BJ (cell line): ENCODE data around the gene NOTCH1. TPM values are rescaled to one million over a fixed set of nuclear protein-coding genes. Genes with fewer than 3 reads are reported as not detected.

Experiments
- CTCF ChIA-PET: fragments of 350-600 bp; formaldehyde crosslinking; extraction: SDS; loops from one replicate; lab custom pipeline; 2021; ENCODE audit warnings: antibody characterized with exemption, inconsistent platforms; lab: Yijun Ruan, JAX
- POLR2A ChIA-PET: fragments of 300-600 bp; sonication (Branson Sonifier 250); formaldehyde crosslinking; extraction: SDS; loops from one replicate; lab custom pipeline; 2021; ENCODE audit warnings: antibody characterized with exemption; lab: Charles Lee
- DNase-seq: peaks from one replicate; pipeline ENCODE4 v3.0.0-alpha.2; 2011; ENCODE audit warnings: low read depth
- H3K27me3 ChIP-seq: 2 replicates; pipeline ENCODE4 v1.6.0; 2011; ENCODE audit warnings: low read length; ENCODE audit not compliant: control insufficient read depth, insufficient read depth
- H3K36me3 ChIP-seq: 2 replicates; pipeline ENCODE4 v1.5.1; 2011; ENCODE audit warnings: low read length; ENCODE audit not compliant: control insufficient read depth, insufficient read depth
- H3K4me3 ChIP-seq: 2 replicates; pipeline ENCODE4 v1.5.1; 2011; ENCODE audit warnings: low read depth, mild to moderate bottlenecking, control low read depth, low read length
- polyA plus RNA-seq: library from polyadenylated mRNA; depleted of rRNA; stranded (reverse); fragments of >200 nt; gene quantifications from 2 replicates; pipeline ENCODE4 v1.2.3, GENCODE V29; 2011
- TF ChIP-seq, protein P1 (sequence below): IDR thresholded peaks from 2 replicates; pipeline ENCODE4 v1.5.1; 2011; ENCODE audit warnings: low read depth, mild to moderate bottlenecking, control low read depth, inconsistent platforms, low read length, moderate library complexity; ENCODE audit not compliant: insufficient read depth

The NOTCH1 gene
- polyA plus RNA-seq, 1 experiment = 1.3 TPM

DNA sequence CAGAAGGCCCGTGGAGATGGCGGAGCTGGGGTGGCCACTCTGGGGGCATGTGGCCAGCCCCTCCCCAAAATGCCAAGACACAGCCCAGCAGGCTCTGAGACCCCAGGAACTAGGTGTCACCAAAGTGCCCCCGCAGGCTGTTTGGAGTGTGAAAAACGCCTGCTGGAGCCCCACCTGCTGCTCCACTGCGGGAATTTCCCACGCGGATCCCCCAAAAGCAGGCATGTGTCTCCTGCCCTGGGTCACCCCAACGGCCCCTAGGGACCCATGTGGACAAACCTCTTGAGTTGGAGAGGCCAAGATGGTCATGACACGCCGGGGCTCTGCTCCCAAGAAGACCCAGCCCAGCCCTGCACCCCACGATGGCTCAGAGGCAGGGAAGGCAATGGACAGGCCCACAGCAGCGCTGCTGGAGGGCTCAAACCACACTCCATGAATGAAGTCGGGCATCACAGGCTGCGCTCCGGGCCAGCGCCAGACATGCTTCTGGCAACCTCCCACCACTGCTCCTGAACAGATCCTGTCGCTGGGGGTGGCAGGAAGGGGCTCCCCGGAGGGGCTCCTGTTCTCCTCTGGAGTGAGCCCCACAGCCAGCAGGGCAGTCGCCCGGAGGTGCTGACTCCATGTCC is 15.3 kb downstream of the NOTCH1 start:
- CTCF ChIA-PET = interaction anchor here (1.2 to 1.6 kb wide), 3 partner anchors 46 to 98 kb away, joined by 3 to 9 read pairs (median 7); no protein-coding TSS in a partner anchor
- TF ChIP-seq, protein P1, sequence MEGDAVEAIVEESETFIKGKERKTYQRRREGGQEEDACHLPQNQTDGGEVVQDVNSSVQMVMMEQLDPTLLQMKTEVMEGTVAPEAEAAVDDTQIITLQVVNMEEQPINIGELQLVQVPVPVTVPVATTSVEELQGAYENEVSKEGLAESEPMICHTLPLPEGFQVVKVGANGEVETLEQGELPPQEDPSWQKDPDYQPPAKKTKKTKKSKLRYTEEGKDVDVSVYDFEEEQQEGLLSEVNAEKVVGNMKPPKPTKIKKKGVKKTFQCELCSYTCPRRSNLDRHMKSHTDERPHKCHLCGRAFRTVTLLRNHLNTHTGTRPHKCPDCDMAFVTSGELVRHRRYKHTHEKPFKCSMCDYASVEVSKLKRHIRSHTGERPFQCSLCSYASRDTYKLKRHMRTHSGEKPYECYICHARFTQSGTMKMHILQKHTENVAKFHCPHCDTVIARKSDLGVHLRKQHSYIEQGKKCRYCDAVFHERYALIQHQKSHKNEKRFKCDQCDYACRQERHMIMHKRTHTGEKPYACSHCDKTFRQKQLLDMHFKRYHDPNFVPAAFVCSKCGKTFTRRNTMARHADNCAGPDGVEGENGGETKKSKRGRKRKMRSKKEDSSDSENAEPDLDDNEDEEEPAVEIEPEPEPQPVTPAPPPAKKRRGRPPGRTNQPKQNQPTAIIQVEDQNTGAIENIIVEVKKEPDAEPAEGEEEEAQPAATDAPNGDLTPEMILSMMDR = no peak
- DNase-seq = no peak
- POLR2A ChIA-PET = no interaction called here
- Histone ChIP-seq H3K4me3 (no peak overlapping the region), H3K36me3 (peaks cover 6% of the 10 kb centered on the region), H3K27me3 (no peaks in the 10 kb centered on the region)

DNA sequence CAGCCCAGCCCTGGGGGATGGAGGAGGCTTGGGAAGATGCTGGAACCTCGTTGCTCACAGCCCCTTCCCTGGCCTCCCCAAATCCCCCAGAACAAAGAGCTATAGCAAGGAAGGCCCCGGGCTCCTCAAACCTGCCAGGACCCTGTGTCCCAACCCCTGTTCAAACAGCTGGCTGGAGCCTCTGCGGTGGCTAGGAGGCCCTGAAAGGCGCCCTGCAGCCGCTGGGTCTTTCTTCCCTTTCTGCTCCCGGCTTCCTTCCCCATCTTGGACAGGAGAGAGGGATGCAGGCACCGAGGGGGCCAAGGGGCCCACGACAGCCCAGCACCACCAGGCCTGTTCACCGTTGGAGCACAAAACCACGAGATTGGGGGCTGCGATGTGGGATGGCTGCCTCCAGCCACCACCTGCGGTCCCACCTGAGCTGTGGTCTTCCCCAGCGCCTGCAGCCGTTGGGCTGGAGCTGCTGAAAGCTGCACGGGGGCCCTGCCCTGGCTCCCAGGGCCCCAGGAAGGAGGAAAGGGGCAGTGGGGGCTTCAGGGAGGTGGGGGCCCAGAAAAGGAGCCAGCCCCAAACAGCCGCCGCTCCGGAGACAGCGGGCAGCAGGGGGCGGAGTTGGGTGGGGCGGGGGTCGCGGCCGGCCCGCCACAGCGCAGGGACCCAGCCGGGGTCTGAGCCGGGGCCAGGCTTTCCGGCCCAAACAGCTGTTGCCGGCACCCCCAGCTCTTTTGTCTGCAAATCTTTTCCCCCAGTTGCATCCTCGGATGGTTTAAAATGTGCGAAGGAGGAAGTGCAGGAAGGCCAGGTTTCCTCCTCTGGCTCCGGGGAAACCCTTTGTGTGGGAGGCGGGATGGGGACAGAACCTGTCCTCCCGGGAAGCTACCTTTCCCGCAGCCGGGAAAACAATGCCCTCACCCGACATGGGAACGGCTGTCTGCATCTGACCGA is 16.1 kb downstream of the NOTCH1 start:
- POLR2A ChIA-PET = no interaction called here
- TF ChIP-seq, protein P1 = no peak
- Histone ChIP-seq H3K27me3 (no peaks in the 10 kb centered on the region), H3K4me3 (no peak overlapping the region), H3K36me3 (peaks cover 6% of the 10 kb centered on the region)
- no peak for DNase-seq
- CTCF ChIA-PET = interaction anchor here (1.1 to 1.6 kb wide), 4 partner anchors 14 to 99 kb away, joined by 3 to 9 read pairs (median 5); no protein-coding TSS in a partner anchor

DNA sequence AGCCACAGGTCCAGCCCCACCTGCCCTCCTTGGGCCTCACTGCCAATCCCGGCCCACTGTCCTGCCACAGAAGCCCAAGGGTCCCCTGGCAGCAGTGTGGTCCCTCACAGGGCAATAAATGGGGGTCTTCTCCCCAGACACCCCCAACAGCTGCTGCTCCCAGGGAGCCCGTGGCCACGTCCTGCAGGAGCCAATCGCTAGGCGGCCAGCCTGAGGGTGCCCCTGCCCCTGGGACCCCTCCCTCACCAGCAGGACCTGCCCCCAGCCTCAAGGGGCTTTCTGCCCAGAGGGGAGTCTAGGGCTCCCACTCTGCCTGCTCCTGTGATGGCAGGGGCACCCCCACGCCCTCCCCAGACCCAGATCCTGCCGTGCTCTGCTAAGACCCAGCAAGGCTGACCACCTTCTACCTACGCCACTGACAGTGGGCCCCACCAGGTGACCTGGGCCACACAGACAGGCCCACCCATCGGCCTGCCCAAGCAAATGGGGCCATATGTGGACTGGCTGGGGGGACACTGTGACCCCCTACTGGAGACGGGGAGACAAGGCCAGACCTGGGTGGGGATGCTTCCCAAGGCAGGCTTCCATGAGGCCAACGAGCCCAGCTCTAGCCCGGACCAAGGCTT is 17.0 kb downstream of the NOTCH1 start:
- Histone ChIP-seq H3K36me3 (peaks cover 3% of the 10 kb centered on the region; the same call in 1 of the 2 replicates), H3K4me3 (no peak overlapping the region), H3K27me3 (no peaks in the 10 kb centered on the region)
- POLR2A ChIA-PET = no interaction called here
- TF ChIP-seq, protein P1 = no peak
- DNase-seq = no peak
- CTCF ChIA-PET = interaction anchor here (1.1 to 1.6 kb wide), 3 partner anchors 15 to 100 kb away, joined by 3 to 9 read pairs (median 7); no protein-coding TSS in a partner anchor

DNA sequence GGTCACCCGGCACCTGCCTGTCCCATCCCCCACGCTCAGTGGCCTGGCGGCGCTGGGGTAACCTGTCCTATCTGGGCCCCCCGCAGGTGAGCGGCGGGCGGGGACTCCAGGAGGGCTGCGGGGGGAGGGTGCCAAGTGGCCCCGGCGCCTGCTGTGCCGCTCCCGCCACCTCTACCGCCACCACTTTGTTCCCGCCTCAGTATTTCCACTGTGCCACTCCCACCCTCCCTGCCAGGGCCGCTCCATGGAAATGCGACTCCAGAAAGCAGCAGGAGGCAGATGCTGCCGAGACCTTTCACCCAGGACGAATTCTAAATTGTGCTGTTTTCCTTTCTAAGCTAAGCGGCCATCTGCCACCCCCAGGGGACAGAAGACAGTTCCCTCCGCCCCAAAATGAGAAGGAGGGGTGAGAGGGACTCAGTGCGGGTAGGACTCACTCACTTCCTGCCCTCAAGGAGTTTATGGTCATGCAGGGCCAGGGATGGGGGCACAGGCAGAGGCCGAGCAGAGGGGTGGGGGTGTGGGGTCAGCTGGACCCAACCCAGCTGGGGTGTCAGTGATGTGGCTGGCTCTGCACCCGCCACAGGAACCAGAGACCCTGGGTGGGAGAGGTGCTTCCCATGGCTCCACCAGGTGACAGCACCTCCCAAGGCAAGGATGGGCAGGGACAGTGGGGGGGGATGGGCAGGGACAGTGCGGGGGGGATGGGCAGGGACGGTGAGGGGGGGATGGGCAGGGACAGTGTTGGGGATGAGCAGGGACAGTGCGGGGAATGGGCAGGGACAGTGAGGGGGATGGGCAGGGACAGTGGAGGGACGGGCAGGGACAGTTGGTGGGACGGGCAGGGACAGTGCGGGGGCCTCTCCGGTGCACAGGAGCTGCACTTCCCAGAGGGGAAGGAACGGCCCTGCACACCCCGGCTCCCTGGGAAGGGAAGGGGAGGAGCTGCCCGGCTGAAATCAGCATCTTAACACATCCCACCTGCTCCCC is 17.8 kb downstream of the NOTCH1 start:
- H3K27me3 ChIP-seq = no peaks in the 10 kb centered on the region
- CTCF ChIA-PET = interaction anchor here (0.9 kb wide), 1 partner anchor 12 kb away, joined by 4 read pairs; no protein-coding TSS in a partner anchor
- TF ChIP-seq, protein P1 = no peak
- POLR2A ChIA-PET = no interaction called here
- no peak overlapping the region for H3K4me3 ChIP-seq
- H3K36me3 ChIP-seq = peaks cover 6% of the 10 kb centered on the region
- DNase-seq = no peak
